Transverse colon (tissue), 4 donors: ENCODE data around the gene DMAP1. TPM values are rescaled to one million over a fixed set of nuclear protein-coding genes. Genes with fewer than 3 reads are reported as not detected.

Experiments
- DNase-seq: peaks from one replicate; pipeline ENCODE4 v3.0.0-alpha.2; 2019
- H3K27ac ChIP-seq, 4 donors: fragments of 200-600 bp; sonication (generic); 2 replicates each; pipeline ENCODE4 v1.5.1; 2016 to 2018; ENCODE audit warnings: inconsistent platforms in 4 of 4
- H3K27me3 ChIP-seq: fragments of 200-600 bp; sonication (generic); 2 replicates; pipeline ENCODE4 v1.5.1; 2017; ENCODE audit warnings: inconsistent platforms
- H3K36me3 ChIP-seq, 4 donors: fragments of 200-600 bp; sonication (generic); 2 replicates each; pipeline ENCODE4 v1.5.1; 2017 to 2019; ENCODE audit warnings: inconsistent platforms in 4 of 4
- H3K4me1 ChIP-seq, 4 donors: fragments of 200-600 bp; sonication (generic); 2 replicates each; pipeline ENCODE4 v1.5.1; 2017 to 2020; ENCODE audit warnings: inconsistent platforms in 4 of 4
- H3K4me3 ChIP-seq, 4 donors: fragments of 200-600 bp; sonication (generic); 1 replicate in 1 of 4; 2 replicates in 3 of 4; pipeline versions ENCODE4 v1.5.1 to v1.6.1; 2017 to 2019; ENCODE audit warnings: inconsistent platforms in 4 of 4
- H3K9me3 ChIP-seq, 2 donors: fragments of 200-600 bp; sonication (generic); 2 replicates each; pipeline ENCODE4 v1.5.1; 2017 to 2019; ENCODE audit warnings: inconsistent platforms in 2 of 2
- EP300 ChIP-seq: sonication (generic); formaldehyde crosslinking; IDR thresholded peaks from one replicate; pipeline ENCODE4 v1.6.1; 2017; ENCODE audit warnings: antibody characterized with exemption, low read depth
- POLR2A ChIP-seq: fragments of 450-650 bp; IDR thresholded peaks from one replicate; pipeline ENCODE4 v1.6.1; 2016; ENCODE audit warnings: antibody characterized with exemption, mild to moderate bottlenecking, moderate library complexity
- POLR2AphosphoS5 ChIP-seq, 3 donors: sonication (generic); formaldehyde crosslinking; IDR thresholded peaks; one replicate each; pipeline ENCODE4 v1.6.1; 2016; ENCODE audit warnings: antibody characterized with exemption in 3 of 3
- WGBS, 2 donors: methylation state at CpG; one replicate each; pipeline ENCODE4 v1.1.5; 2018; ENCODE audit warnings: low coverage in 1 of 2; 5-methylcytosine and 5-hydroxymethylcytosine counted together
- in situ Hi-C, 4 donors: fragments of 200-750 bp; cut with MboI; loops; one replicate each; pipeline versions ENCODE4 v1.15.0 to v1.15.1; 2017; ENCODE audit warnings: low sequenced_read_pairs in 3 of 4, low pct_ligation_motif_present in 1 of 4, low pct_unique_long_range_greater_than_20kb in 1 of 4
- intact Hi-C: fragments of 100-400 bp; cut with DNase I; formaldehyde crosslinking; loops from one replicate; pipeline ENCODE4 v1.15.1; 2023; ENCODE audit warnings: low total_unique reads
- total RNA-seq, 4 donors: library from RNA; depleted of rRNA; stranded (reverse); fragments of >200 nt; gene quantifications; one replicate each; pipeline ENCODE4 v1.1.0, GENCODE V29; 2016
- TF ChIP-seq, protein P1 (sequence below), 5 experiments: fragments of 200-600 bp in 3 of 5; fragments of 450-650 bp in 2 of 5; sonication (generic) in 3 of 5; IDR thresholded peaks; 1 replicate in 2 of 5; 2 replicates in 3 of 5; pipeline ENCODE4 v1.5.1; 2016 to 2017; ENCODE audit warnings: antibody characterized with exemption in 5 of 5, inconsistent platforms in 3 of 5, mild to moderate bottlenecking in 2 of 5, moderate library complexity in 1 of 5

DMAP1 gene
- total RNA-seq, 4 donors from 2014 or later, result 57.8 to 130 (median 93.6) TPM

DNA sequence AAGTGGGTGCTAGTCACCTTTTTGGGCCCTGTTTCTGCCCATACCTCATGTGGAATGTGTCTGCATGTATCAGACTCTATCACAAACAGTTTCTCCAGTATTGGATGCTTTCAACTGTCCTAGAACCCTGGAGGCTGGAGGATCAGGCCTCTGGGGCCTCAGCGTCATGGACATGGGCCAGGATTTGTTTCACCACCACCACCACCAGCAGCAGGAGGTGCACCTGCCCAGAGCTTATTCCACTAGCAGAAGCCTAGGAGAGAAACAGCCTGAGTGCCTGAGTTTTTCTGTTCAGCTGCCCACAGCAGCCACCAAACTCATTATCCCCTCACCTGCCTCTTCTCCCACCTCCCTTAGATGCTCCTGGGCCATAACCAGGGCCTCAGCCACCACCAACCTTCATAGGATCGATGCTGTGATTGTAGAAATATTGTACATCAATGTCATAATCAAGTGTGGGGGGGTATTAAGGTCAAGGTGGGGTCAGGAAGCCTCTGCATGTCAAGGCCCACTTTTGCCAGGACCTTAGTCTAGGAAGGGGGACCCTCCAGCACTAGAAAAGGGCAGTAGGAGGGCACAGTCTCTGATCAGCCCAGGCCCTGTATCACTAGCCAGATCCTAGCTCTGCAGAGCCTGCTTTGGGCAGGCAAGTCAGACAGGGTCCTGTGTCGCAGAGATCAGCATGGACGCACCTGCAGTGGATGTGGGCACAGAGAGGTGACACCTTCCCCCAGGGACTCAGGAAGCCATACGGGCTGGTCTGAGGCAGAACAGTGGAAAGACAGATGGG lies 9.3 kb downstream of the DMAP1 start:
- DNase-seq, result no peak
- no peak overlapping the region for H3K4me3 ChIP-seq
- TF ChIP-seq, protein P1, sequence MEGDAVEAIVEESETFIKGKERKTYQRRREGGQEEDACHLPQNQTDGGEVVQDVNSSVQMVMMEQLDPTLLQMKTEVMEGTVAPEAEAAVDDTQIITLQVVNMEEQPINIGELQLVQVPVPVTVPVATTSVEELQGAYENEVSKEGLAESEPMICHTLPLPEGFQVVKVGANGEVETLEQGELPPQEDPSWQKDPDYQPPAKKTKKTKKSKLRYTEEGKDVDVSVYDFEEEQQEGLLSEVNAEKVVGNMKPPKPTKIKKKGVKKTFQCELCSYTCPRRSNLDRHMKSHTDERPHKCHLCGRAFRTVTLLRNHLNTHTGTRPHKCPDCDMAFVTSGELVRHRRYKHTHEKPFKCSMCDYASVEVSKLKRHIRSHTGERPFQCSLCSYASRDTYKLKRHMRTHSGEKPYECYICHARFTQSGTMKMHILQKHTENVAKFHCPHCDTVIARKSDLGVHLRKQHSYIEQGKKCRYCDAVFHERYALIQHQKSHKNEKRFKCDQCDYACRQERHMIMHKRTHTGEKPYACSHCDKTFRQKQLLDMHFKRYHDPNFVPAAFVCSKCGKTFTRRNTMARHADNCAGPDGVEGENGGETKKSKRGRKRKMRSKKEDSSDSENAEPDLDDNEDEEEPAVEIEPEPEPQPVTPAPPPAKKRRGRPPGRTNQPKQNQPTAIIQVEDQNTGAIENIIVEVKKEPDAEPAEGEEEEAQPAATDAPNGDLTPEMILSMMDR (IDR thresholded peaks at IDR 0.05), result no peak
- no peak for TF ChIP-seq EP300
- TF ChIP-seq POLR2A, result no peak
- TF ChIP-seq POLR2AphosphoS5 (IDR thresholded peaks at IDR 0.05), result no peak
- H3K9me3 ChIP-seq, result no peaks in the 10 kb centered on the region
- 86% methylated on average over 5 of the region's 5 CpGs; no CpG with 5 or more reads in 1 of the 2 donors for WGBS, 2 donors
- H3K27me3 ChIP-seq, result no peaks in the 10 kb centered on the region
- intact Hi-C loops (no loop called here), in situ Hi-C loops (loop anchor here (10.0 to 25.0 kb wide), 3 partner anchors 72 to 365 kb away; no protein-coding TSS in a partner anchor)
- peaks cover 0 to 6% (median 5%) of the 10 kb centered on the region in 4 donors for H3K4me1 ChIP-seq
- peaks cover 0 to 15% (median 5%) of the 10 kb centered on the region in 4 donors for H3K36me3 ChIP-seq
- H3K27ac ChIP-seq, result no peak overlapping the region

DNA sequence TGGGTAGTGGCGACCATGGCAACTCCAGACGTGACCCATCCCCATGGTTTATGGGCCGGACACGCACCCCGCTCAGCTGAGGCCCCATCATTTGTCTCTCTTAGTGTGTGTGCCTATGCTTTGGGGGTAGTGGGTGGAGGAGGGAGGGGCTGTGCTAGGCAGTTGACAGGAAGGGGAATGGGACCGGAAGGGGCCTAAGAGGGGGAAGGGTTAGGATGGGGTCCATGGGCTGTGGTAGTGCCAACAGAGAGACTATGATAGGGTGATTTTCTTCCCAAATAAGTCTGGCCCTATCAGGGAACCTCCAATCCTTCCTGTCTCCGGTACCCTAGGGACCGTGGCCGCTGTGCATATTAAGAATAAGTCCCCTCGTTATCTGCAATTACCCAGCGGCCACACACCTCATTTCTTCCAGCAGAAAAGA lies 9.9 kb downstream of the DMAP1 start:
- H3K27me3 ChIP-seq, result no peaks in the 10 kb centered on the region
- intact Hi-C loops, result no loop called here
- DNase-seq, result no peak
- H3K4me3 ChIP-seq, result no peak overlapping the region
- in situ Hi-C loops, result loop anchor here (10.0 to 25.0 kb wide), 3 partner anchors 72 to 364 kb away; no protein-coding TSS in a partner anchor
- H3K27ac ChIP-seq, result no peak overlapping the region
- no peaks in the 10 kb centered on the region for H3K9me3 ChIP-seq
- TF ChIP-seq, protein P1 (IDR thresholded peaks at IDR 0.05), result no peak
- TF ChIP-seq POLR2AphosphoS5 (IDR thresholded peaks at IDR 0.05) (no peak), POLR2A (no peak), EP300 (no peak)
- H3K4me1 ChIP-seq, result peaks cover 0 to under 1% (median under 1%) of the 10 kb centered on the region in 4 donors
- 85% methylated on average over 11 of the region's 11 CpGs; no CpG with 5 or more reads in 1 of the 2 donors for WGBS, 2 donors
- H3K36me3 ChIP-seq, result peaks cover 0 to 15% (median 5%) of the 10 kb centered on the region in 4 donors

DNA sequence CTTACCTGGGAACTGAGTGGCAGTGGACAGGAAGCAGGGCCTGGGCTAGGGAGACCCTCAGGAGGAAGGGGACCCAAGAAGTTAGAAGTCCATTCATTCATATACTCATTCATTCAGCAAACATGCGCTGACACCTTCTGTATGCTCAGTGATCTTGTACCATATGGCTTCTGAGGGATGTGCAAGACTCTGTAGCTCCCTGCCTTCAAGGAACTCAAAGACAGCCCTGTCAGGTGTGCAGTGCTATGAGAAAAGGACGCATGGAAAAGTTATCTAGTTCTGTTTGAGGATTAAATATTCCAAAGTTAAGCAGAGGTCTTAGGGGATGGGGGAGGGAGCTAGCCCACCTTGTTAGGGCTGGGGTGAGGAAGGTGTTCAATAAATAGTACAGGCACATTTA lies 12.5 kb downstream of the DMAP1 start:
- Histone ChIP-seq H3K4me3 (no peak overlapping the region), H3K27me3 (no peaks in the 10 kb centered on the region), H3K9me3 (no peaks in the 10 kb centered on the region), H3K36me3 (no peaks in the 10 kb centered on the region), H3K4me1 (no peaks in the 10 kb centered on the region), H3K27ac (no peak overlapping the region)
- WGBS, 2 donors, result 95 to 100% methylated on average over 1 to 2 of the region's 2 CpGs
- in situ Hi-C loops, result loop anchor here in 1 of 4 donors (10.0 kb wide), 1 partner anchor 69 kb away; no protein-coding TSS in a partner anchor
- intact Hi-C loops, result no loop called here
- TF ChIP-seq EP300 (no peak), POLR2A (no peak), POLR2AphosphoS5 (IDR thresholded peaks at IDR 0.05) (no peak)
- TF ChIP-seq, protein P1 (IDR thresholded peaks at IDR 0.05), result no peak
- no peak for DNase-seq

DNA sequence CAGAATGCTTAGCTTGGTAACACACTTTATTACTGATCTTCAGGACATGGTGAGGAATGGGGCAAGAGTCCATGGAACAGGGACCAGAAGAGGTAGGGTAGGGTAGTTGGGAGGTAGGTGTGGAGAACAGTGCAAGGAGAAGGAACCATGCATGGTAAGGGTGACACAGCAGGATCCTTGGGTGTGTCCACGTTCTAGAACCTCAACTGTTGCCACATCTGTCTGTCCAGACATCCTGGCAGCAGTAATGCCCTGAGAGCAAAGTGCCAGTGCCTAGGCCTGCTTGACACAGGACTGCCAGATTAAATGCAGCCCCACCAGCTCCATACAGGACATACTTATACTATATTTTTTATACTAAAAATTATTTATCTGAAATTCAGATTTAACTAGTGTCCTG lies 13.9 kb downstream of the DMAP1 start:
- in situ Hi-C loops, result loop anchor here in 1 of 4 donors (10.0 kb wide), 1 partner anchor 68 kb away; no protein-coding TSS in a partner anchor
- Histone ChIP-seq H3K4me3 (no peak overlapping the region), H3K4me1 (no peaks in the 10 kb centered on the region), H3K9me3 (no peaks in the 10 kb centered on the region), H3K27me3 (no peaks in the 10 kb centered on the region), H3K36me3 (no peaks in the 10 kb centered on the region), H3K27ac (no peak overlapping the region)
- peak; percentile 43 for DNase-seq
- TF ChIP-seq EP300 (no peak), POLR2A (no peak), POLR2AphosphoS5 (IDR thresholded peaks at IDR 0.05) (no peak)
- TF ChIP-seq, protein P1 (IDR thresholded peaks at IDR 0.05), result no peak
- intact Hi-C loops, result no loop called here
- WGBS, 2 donors, result 50 to 55% methylated on average over 1 of the region's 1 CpG
